Measurements from ENCODE around the gene ENO4. TPM values are rescaled to one million over a fixed set of nuclear protein-coding genes. Genes with fewer than 3 reads are reported as not detected.
A peak's percentile ranks its signal among the peaks of the same experiment; 100 is the strongest.

Gene ENO4
- total RNA-seq, 1 donor from 2014 or later = 0.70 TPM

DNA sequence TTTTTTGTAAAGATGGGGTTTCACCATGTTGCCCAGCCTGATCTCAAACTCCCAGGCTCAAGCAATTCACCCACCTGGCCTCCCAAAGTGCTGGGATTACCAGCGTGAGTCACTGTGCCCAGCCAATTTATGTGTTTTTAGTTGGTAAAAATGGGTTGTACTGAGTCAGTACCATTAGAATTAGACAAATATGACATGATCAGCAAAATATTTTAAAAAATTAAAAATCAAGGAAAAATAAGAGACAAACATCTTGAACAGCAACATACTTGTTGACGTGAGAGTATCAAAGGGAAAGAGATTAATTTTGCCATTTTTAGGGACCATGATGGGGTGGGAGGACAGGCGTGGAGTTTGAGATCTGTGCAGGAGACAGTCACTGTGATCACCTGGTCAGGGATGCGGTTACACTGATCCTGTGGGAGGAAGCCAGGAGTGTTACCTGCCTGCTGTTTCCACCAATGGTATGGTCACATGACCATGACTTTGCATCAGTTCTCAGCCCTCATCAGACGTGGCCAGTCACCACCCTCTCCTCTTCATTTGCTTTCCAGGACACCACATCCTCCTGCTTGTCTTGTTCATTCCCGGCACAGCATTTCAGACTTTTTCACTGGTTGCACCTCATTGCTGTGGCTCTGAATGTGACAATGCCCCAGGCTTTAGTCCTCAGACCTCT is 29.2 kb upstream of the ENO4 start:
- no peak for TF ChIP-seq CTCF (IDR thresholded peaks at IDR 0.05)
- H3K27ac Mint-ChIP-seq (ENCODE audit: unreplicated experiment) = no peak overlapping the region

GRCh38 chr10:116825901-116826300 is 23.4 kb upstream of the ENO4 start:
- no peaks in the 10 kb centered on the region for H3K9me3 Mint-ChIP-seq (ENCODE audit: unreplicated experiment)
- no peak overlapping the region for H3K27ac Mint-ChIP-seq (ENCODE audit: unreplicated experiment)
- DNase-seq (ENCODE audit: extremely low spot score, unreplicated experiment) = peak; percentile 54
- no peaks in the 10 kb centered on the region for H3K36me3 Mint-ChIP-seq (ENCODE audit: unreplicated experiment)
- H3K27me3 Mint-ChIP-seq (ENCODE audit: unreplicated experiment) = no peaks in the 10 kb centered on the region
- TF ChIP-seq CTCF (IDR thresholded peaks at IDR 0.05) = no peak
- H3K4me1 Mint-ChIP-seq (ENCODE audit: unreplicated experiment) = peaks cover 5% of the 10 kb centered on the region
- no peak overlapping the region for H3K4me3 Mint-ChIP-seq (ENCODE audit: unreplicated experiment)

More for the DNA sequence above, 29.2 kb upstream of the ENO4 start:
- Mint-ChIP-seq H3K4me1 (ENCODE audit: unreplicated experiment) (no peaks in the 10 kb centered on the region), H3K27me3 (ENCODE audit: unreplicated experiment) (no peaks in the 10 kb centered on the region), H3K4me3 (ENCODE audit: unreplicated experiment) (no peak overlapping the region), H3K9me3 (ENCODE audit: unreplicated experiment) (no peaks in the 10 kb centered on the region), H3K36me3 (ENCODE audit: unreplicated experiment) (no peaks in the 10 kb centered on the region)
- no peak for DNase-seq (ENCODE audit: extremely low spot score, unreplicated experiment)

DNA sequence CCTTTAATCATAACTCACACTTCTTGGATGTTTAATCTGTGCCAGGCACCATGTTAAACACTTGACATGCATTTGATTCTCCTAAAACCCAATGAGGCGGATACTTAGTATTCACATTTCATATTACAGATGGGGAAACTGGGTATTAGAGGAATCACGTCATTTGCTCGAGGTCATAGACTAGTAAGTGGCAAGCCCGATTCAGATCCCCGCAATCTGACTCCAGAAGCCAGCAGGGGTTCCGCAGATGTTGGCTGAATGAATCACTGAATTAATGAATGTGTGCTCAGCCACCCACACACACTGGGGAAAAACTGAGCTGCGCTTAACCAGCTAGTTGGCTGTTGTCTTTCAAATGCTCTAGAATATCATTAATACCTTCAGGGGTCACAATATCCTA is 22.5 kb upstream of the ENO4 start:
- H3K4me3 Mint-ChIP-seq (ENCODE audit: unreplicated experiment) = no peak overlapping the region
- DNase-seq (ENCODE audit: extremely low spot score, unreplicated experiment) = peak; percentile 32
- no peak overlapping the region for H3K27ac Mint-ChIP-seq (ENCODE audit: unreplicated experiment)

GRCh38 chr10:116827214-116827671 is 22.1 kb upstream of the ENO4 start:
- Mint-ChIP-seq H3K4me3 (ENCODE audit: unreplicated experiment) (no peak overlapping the region), H3K36me3 (ENCODE audit: unreplicated experiment) (no peaks in the 10 kb centered on the region), H3K27ac (ENCODE audit: unreplicated experiment) (no peak overlapping the region), H3K9me3 (ENCODE audit: unreplicated experiment) (no peaks in the 10 kb centered on the region), H3K27me3 (ENCODE audit: unreplicated experiment) (no peaks in the 10 kb centered on the region), H3K4me1 (ENCODE audit: unreplicated experiment) (peaks cover 5% of the 10 kb centered on the region)
- DNase-seq (ENCODE audit: extremely low spot score, unreplicated experiment) = peak; percentile 78
- TF ChIP-seq CTCF (IDR thresholded peaks at IDR 0.05) = no peak

More for the DNA sequence above, 22.5 kb upstream of the ENO4 start:
- H3K9me3 Mint-ChIP-seq (ENCODE audit: unreplicated experiment) = no peaks in the 10 kb centered on the region
- H3K4me1 Mint-ChIP-seq (ENCODE audit: unreplicated experiment) = peaks cover 5% of the 10 kb centered on the region
- TF ChIP-seq CTCF (IDR thresholded peaks at IDR 0.05) = no peak
- H3K27me3 Mint-ChIP-seq (ENCODE audit: unreplicated experiment) = no peaks in the 10 kb centered on the region
- H3K36me3 Mint-ChIP-seq (ENCODE audit: unreplicated experiment) = no peaks in the 10 kb centered on the region

- no peaks in the 10 kb centered on the region for H3K9me3 Mint-ChIP-seq (ENCODE audit: unreplicated experiment)
- H3K27me3 Mint-ChIP-seq (ENCODE audit: unreplicated experiment) = no peaks in the 10 kb centered on the region
- no peaks in the 10 kb centered on the region for H3K36me3 Mint-ChIP-seq (ENCODE audit: unreplicated experiment)
Measured at GRCh38 chr10:116828116-116828515, 21.2 kb upstream of the ENO4 start.

More at GRCh38 chr10:116828116-116828515, 21.2 kb upstream of the ENO4 start:
- peak; percentile 66 for DNase-seq (ENCODE audit: extremely low spot score, unreplicated experiment)
- TF ChIP-seq CTCF (IDR thresholded peaks at IDR 0.05) = no peak
- no peak overlapping the region for H3K27ac Mint-ChIP-seq (ENCODE audit: unreplicated experiment)
- peaks cover 5% of the 10 kb centered on the region for H3K4me1 Mint-ChIP-seq (ENCODE audit: unreplicated experiment)
- H3K4me3 Mint-ChIP-seq (ENCODE audit: unreplicated experiment) = no peak overlapping the region

Measured in osteocyte (in vitro differentiated cells).